HepG2 (cell line): Measurements from ENCODE around the gene TCF23. TPM values are rescaled to one million over a fixed set of nuclear protein-coding genes. Genes with fewer than 3 reads are reported as not detected.
A peak's percentile ranks its signal among the peaks of the same experiment; 100 is the strongest.

ENCODE experiments used
- FOXK1 ChIP-seq: sonication (generic); formaldehyde crosslinking; IDR thresholded peaks from 2 replicates; pipeline ENCODE4 v1.4.0; 2020; ENCODE audit warnings: low read depth, missing genetic modification reagents, borderline replicate concordance
- MAFK ChIP-seq, 2 experiments: IDR thresholded peaks in 1 of 2; conservative IDR thresholded peaks in 1 of 2; 2 replicates each; pipeline ENCODE4 v1.6.1; 2011; ENCODE audit warnings: improper control_type of control experiment in 2 of 2, low read length in 2 of 2
- MED13 ChIP-seq: sonication (generic); formaldehyde crosslinking; IDR thresholded peaks from 2 replicates; pipeline ENCODE4 v1.5.0; 2020; ENCODE audit warnings: missing genetic modification reagents
- MIER3 ChIP-seq: IDR thresholded peaks from 2 replicates; pipeline ENCODE4 v1.6.1; 2016; ENCODE audit warnings: missing compliant biosample characterization, borderline replicate concordance
- POLR2A ChIP-seq, 2 experiments: IDR thresholded peaks; 2 replicates each; pipeline ENCODE4 v1.6.1; 2011; ENCODE audit warnings: low read depth in 2 of 2, low read length in 2 of 2, mild to moderate bottlenecking in 1 of 2, moderate library complexity in 1 of 2; ENCODE audit not compliant: insufficient read depth in 1 of 2
- TCF12 ChIP-seq, 2 experiments: fragments of 450-650 bp in 1 of 2; sonication (generic) in 1 of 2; formaldehyde crosslinking in 1 of 2; IDR thresholded peaks; 2 replicates each; pipeline versions ENCODE4 v1.6.1 to v1.8.0; 2017 to 2022; ENCODE audit warnings: antibody characterized with exemption in 1 of 2, mild to moderate bottlenecking in 1 of 2, missing genetic modification reagents in 1 of 2, moderate library complexity in 1 of 2
- ZNF816 ChIP-seq: sonication (generic); formaldehyde crosslinking; IDR thresholded peaks from 2 replicates; pipeline ENCODE4 v1.8.0; 2022; ENCODE audit warnings: missing genetic modification reagents, mild to moderate bottlenecking, borderline replicate concordance
- ZNF878 ChIP-seq: sonication (generic); formaldehyde crosslinking; IDR thresholded peaks from 2 replicates; pipeline ENCODE4 v1.8.1; 2023; ENCODE audit warnings: mild to moderate bottlenecking, missing genetic modification reagents, moderate library complexity
- polyA plus RNA-seq, 8 experiments: library from polyadenylated mRNA; depleted of rRNA in 3 of 8; stranded (reverse) in 7 of 8; unstranded in 1 of 8; fragments of >200 nt; fragmentation: Illumina TruSeq in 4 of 8; extraction: Trizol in 4 of 8; gene quantifications; 2 replicates each; pipeline versions ENCODE4 v1.2.1 to v1.2.3, GENCODE V29; 2011 to 2016; ENCODE audit warnings: low read depth in 4 of 8, missing spikeins in 1 of 8, mixed read lengths in 1 of 8; ENCODE audit not compliant: insufficient read depth in 1 of 8
- total RNA-seq, 5 experiments: library from RNA; depleted of rRNA; stranded (reverse); fragments of >200 nt; fragmentation: Illumina TruSeq; extraction: Trizol; gene quantifications; 2 replicates each; pipeline ENCODE4 v1.2.3, GENCODE V29; 2016; ENCODE audit warnings: low read depth in 1 of 5
- TF ChIP-seq, protein P1 (sequence below), 2 experiments: fragments of 450-650 bp in 1 of 2; sonication (generic) in 1 of 2; formaldehyde crosslinking in 1 of 2; IDR thresholded peaks; 2 replicates each; pipeline versions ENCODE4 v1.6.1 to v1.8.0; 2016 to 2022; ENCODE audit warnings: antibody characterized with exemption in 1 of 2, mild to moderate bottlenecking in 1 of 2, missing genetic modification reagents in 1 of 2
- TF ChIP-seq, protein P2 (sequence below): sonication (generic); formaldehyde crosslinking; conservative IDR thresholded peaks from 2 replicates; pipeline ENCODE4 v1.4.0; 2020; ENCODE audit warnings: missing genetic modification reagents
- TF ChIP-seq, protein P3 (sequence below): sonication (generic); formaldehyde crosslinking; IDR thresholded peaks from 2 replicates; pipeline ENCODE4 v1.4.0; 2020; ENCODE audit warnings: missing genetic modification reagents

The TCF23 gene
- total and polyA plus RNA-seq, 2 of the 13 experiments (the other 11 are each of a cell fraction or from before 2014, with no cell fraction given), result 0.02 to 1.4 TPM

DNA sequence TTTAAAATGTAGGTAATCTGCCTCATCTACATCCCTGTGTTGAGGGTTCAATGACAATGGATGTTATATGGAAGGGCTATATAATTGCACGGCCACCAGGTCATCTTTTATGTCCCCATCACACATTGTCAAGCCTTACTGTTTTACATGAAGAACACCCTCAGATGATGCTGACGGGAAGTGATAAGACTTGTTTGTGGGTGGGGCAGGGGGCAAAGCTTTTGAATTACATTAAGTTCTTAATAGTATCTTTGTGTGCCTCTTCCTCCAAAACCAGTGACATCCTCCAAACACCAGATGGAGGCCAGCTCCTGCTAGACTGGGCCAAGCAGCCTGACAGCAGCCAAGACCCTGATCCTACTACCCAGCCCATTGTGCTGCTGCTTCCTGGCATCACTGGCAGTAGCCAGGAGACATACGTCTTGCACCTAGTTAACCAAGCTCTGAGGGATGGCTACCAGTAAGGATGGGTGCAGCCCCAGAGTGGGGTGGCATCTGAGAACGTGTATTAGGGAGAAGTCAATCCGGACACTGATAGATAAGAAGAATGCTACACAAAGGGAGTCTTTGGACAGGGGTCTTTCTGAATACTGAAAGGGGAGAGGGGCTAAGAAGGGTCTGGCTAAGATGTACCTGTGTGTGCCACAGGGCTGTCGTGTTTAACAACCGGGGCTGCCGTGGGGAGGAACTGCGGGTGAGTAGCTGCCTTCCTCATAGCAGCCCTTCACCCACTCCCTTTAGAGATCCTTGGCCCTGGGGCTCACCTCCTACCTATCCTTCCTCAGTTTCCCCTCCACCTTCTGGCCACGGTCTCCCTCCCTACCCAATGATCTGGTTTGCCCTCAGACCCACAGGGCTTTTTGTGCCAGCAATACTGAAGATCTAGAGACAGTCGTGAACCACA lies 19.9 kb upstream of the TCF23 start (continued):
- TF ChIP-seq, protein P1, sequence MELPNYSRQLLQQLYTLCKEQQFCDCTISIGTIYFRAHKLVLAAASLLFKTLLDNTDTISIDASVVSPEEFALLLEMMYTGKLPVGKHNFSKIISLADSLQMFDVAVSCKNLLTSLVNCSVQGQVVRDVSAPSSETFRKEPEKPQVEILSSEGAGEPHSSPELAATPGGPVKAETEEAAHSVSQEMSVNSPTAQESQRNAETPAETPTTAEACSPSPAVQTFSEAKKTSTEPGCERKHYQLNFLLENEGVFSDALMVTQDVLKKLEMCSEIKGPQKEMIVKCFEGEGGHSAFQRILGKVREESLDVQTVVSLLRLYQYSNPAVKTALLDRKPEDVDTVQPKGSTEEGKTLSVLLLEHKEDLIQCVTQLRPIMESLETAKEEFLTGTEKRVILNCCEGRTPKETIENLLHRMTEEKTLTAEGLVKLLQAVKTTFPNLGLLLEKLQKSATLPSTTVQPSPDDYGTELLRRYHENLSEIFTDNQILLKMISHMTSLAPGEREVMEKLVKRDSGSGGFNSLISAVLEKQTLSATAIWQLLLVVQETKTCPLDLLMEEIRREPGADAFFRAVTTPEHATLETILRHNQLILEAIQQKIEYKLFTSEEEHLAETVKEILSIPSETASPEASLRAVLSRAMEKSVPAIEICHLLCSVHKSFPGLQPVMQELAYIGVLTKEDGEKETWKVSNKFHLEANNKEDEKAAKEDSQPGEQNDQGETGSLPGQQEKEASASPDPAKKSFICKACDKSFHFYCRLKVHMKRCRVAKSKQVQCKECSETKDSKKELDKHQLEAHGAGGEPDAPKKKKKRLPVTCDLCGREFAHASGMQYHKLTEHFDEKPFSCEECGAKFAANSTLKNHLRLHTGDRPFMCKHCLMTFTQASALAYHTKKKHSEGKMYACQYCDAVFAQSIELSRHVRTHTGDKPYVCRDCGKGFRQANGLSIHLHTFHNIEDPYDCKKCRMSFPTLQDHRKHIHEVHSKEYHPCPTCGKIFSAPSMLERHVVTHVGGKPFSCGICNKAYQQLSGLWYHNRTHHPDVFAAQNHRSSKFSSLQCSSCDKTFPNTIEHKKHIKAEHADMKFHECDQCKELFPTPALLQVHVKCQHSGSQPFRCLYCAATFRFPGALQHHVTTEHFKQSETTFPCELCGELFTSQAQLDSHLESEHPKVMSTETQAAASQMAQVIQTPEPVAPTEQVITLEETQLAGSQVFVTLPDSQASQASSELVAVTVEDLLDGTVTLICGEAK (IDR thresholded peaks at IDR 0.05), result no peak
- TF ChIP-seq, protein P1 (CRISPR knock-in tag; IDR thresholded peaks at IDR 0.05), result no peak
- TF ChIP-seq, protein P2, sequence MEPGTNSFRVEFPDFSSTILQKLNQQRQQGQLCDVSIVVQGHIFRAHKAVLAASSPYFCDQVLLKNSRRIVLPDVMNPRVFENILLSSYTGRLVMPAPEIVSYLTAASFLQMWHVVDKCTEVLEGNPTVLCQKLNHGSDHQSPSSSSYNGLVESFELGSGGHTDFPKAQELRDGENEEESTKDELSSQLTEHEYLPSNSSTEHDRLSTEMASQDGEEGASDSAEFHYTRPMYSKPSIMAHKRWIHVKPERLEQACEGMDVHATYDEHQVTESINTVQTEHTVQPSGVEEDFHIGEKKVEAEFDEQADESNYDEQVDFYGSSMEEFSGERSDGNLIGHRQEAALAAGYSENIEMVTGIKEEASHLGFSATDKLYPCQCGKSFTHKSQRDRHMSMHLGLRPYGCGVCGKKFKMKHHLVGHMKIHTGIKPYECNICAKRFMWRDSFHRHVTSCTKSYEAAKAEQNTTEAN (CRISPR knock-in tag), result no peak
- peak in 1 of 2 experiments; percentile 53; a peak in 2 of 4 replicates for TF ChIP-seq POLR2A (IDR thresholded peaks at IDR 0.05; ENCODE audit: insufficient read depth in 1 of 2, low read depth in 2 of 2, low read length in 2 of 2)
- TF ChIP-seq ZNF816, result 0 out of 2 replicates have a peak, but pooled peaks have one; percentile 44
- no peak for TF ChIP-seq MED13 (CRISPR knock-in tag)
- no peak for TF ChIP-seq TCF12 (IDR thresholded peaks at IDR 0.05)
- no peak for TF ChIP-seq TCF12 (CRISPR knock-in tag; IDR thresholded peaks at IDR 0.05)
- 0 out of 2 replicates have a peak, but pooled peaks have one; percentile 12 for TF ChIP-seq FOXK1 (CRISPR knock-in tag)
- TF ChIP-seq MIER3 (CRISPR knock-in tag), result peak; percentile 26; the same call in 1 of the 2 replicates
- TF ChIP-seq ZNF878 (CRISPR knock-in tag), result 0 out of 2 replicates have a peak, but pooled peaks have one; percentile 37
- TF ChIP-seq, protein P3, sequence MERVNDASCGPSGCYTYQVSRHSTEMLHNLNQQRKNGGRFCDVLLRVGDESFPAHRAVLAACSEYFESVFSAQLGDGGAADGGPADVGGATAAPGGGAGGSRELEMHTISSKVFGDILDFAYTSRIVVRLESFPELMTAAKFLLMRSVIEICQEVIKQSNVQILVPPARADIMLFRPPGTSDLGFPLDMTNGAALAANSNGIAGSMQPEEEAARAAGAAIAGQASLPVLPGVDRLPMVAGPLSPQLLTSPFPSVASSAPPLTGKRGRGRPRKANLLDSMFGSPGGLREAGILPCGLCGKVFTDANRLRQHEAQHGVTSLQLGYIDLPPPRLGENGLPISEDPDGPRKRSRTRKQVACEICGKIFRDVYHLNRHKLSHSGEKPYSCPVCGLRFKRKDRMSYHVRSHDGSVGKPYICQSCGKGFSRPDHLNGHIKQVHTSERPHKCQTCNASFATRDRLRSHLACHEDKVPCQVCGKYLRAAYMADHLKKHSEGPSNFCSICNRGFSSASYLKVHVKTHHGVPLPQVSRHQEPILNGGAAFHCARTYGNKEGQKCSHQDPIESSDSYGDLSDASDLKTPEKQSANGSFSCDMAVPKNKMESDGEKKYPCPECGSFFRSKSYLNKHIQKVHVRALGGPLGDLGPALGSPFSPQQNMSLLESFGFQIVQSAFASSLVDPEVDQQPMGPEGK (CRISPR knock-in tag), result 0 out of 2 replicates have a peak, but pooled peaks have one; percentile 8
- TF ChIP-seq MAFK (conservative IDR thresholded peaks at IDR 0.05 in 1 of 2, IDR thresholded peaks at IDR 0.05 in 1 of 2; ENCODE audit: low read length in 2 of 2), result no peak
